SK-N-SH (cell line): ENCODE measurements around the gene PCDHGA1. TPM values are rescaled to one million over a fixed set of nuclear protein-coding genes. Genes with fewer than 3 reads are reported as not detected.
"Not testable (repeated sequence)": the region's sequence is repeated elsewhere in the genome, so short reads cannot be mapped to it uniquely, and the experiment has no call there.

Experiments
- CTCF ChIA-PET: fragments of 300-600, 350-600 bp; formaldehyde crosslinking; extraction: SDS; loops from one replicate; lab custom pipeline; 2021; lab: Yijun Ruan, JAX
- POLR2A ChIA-PET: fragments of 350-600 bp; sonication (Branson Sonifier 250); formaldehyde crosslinking; extraction: SDS; loops from one replicate; lab custom pipeline; 2020; ENCODE audit warnings: antibody characterized with exemption, inconsistent platforms; lab: Yijun Ruan, JAX
- DNase-seq: peaks from one replicate; pipeline ENCODE4 v3.0.0; 2012
- H2AFZ ChIP-seq: fragments of 200-600 bp; sonication (generic); 2 replicates; pipeline ENCODE4 v1.8.1; 2016; ENCODE audit warnings: antibody characterized with exemption, mild to moderate bottlenecking, low read depth
- H3F3A ChIP-seq: fragments of 200-600 bp; sonication (generic); replicated peaks from 2 replicates; pipeline ENCODE3; 2016; ENCODE audit warnings: antibody characterized with exemption, mild to moderate bottlenecking; ENCODE audit not compliant: insufficient read depth
- H3K27ac ChIP-seq, 2 experiments: fragments of 200-500 bp in 1 of 2; fragments of 200-600 bp in 1 of 2; sonication (Bioruptor generic) in 1 of 2; sonication (generic), shearing (Covaris generic) in 1 of 2; 2 replicates each; pipeline versions ENCODE4 v1.5.1 to v1.6.1; 2014 to 2016; ENCODE audit warnings: low read depth in 2 of 2, inconsistent platforms in 1 of 2, low read length in 1 of 2, mild to moderate bottlenecking in 1 of 2, mixed read lengths in 1 of 2
- H3K27me3 ChIP-seq: fragments of 200-600 bp; sonication (generic), shearing (Covaris generic); 2 replicates; pipeline ENCODE4 v1.6.1; 2016; ENCODE audit warnings: mixed run types; ENCODE audit not compliant: insufficient read depth
- H3K36me3 ChIP-seq, 2 experiments: fragments of 200-500 bp in 1 of 2; fragments of 200-600 bp in 1 of 2; sonication (Bioruptor generic) in 1 of 2; sonication (generic) in 1 of 2; replicated peaks in 1 of 2; 2 replicates each; pipeline versions ENCODE3 to v1.5.1; 2014 to 2016; ENCODE audit warnings: low read length in 1 of 2, mild to moderate bottlenecking in 1 of 2; ENCODE audit not compliant: insufficient read depth in 2 of 2, control insufficient read depth in 1 of 2
- H3K4me1 ChIP-seq, 2 experiments: fragments of 200-500 bp in 1 of 2; fragments of 200-600 bp in 1 of 2; sonication (Bioruptor generic) in 1 of 2; sonication (generic), shearing (Covaris generic) in 1 of 2; 2 replicates each; pipeline versions ENCODE4 v1.5.1 to v1.6.1; 2014 to 2016; ENCODE audit warnings: low read depth in 1 of 2, low read length in 1 of 2, mixed run types in 1 of 2; ENCODE audit not compliant: insufficient read depth in 2 of 2, control insufficient read depth in 1 of 2
- H3K4me2 ChIP-seq: fragments of 200-600 bp; sonication (generic), shearing (Covaris generic); 2 replicates; pipeline ENCODE4 v1.6.1; 2017; ENCODE audit warnings: mixed run types
- H3K4me3 ChIP-seq, 2 experiments: fragments of 200-500 bp in 1 of 2; fragments of 200-600 bp in 1 of 2; sonication (Bioruptor generic) in 1 of 2; sonication (generic), shearing (Covaris generic) in 1 of 2; 2 replicates each; pipeline versions ENCODE4 v1.5.1 to v1.8.1; 2014 to 2016; ENCODE audit warnings: low read depth in 2 of 2, inconsistent platforms in 1 of 2, low read length in 1 of 2, mild to moderate bottlenecking in 1 of 2, mixed read lengths in 1 of 2, moderate library complexity in 1 of 2
- H3K79me2 ChIP-seq: fragments of 200-600 bp; sonication (generic); 2 replicates; pipeline ENCODE4 v1.8.1; 2017; ENCODE audit warnings: mild to moderate bottlenecking; ENCODE audit not compliant: insufficient read depth
- H3K9ac ChIP-seq: fragments of 200-600 bp; sonication (generic); 2 replicates; pipeline ENCODE4 v1.6.1; 2017; ENCODE audit warnings: mixed run types
- H3K9me2 ChIP-seq: fragments of 200-600 bp; sonication (generic); 2 replicates; pipeline ENCODE4 v1.6.1; 2017; ENCODE audit warnings: mixed run types
- H3K9me3 ChIP-seq: fragments of 200-600 bp; sonication (generic); 2 replicates; pipeline ENCODE4 v1.6.1; 2017; ENCODE audit warnings: mixed run types, mild to moderate bottlenecking, moderate library complexity
- H4K20me1 ChIP-seq: fragments of 200-600 bp; sonication (generic); 2 replicates; pipeline ENCODE4 v1.6.1; 2017; ENCODE audit warnings: mild to moderate bottlenecking, mixed run types; ENCODE audit not compliant: insufficient read depth
- EP300 ChIP-seq, 2 experiments: IDR thresholded peaks; 2 replicates each; pipeline versions ENCODE4 v1.4.0 to v1.6.1; 2012; ENCODE audit warnings: borderline replicate concordance in 1 of 2, low read depth in 1 of 2, low read length in 1 of 2
- FOSL2 ChIP-seq: IDR thresholded peaks from 2 replicates; pipeline ENCODE4 v1.4.0; 2012; ENCODE audit warnings: low read depth, mild to moderate bottlenecking, moderate library complexity, borderline replicate concordance
- FOXM1 ChIP-seq: IDR thresholded peaks from 2 replicates; pipeline ENCODE4 v1.4.0; 2012; ENCODE audit warnings: low read depth, mild to moderate bottlenecking
- GABPA ChIP-seq: IDR thresholded peaks from 2 replicates; pipeline ENCODE4 v1.4.0; 2012; ENCODE audit warnings: low read depth, mild to moderate bottlenecking
- JUND ChIP-seq: IDR thresholded peaks from 2 replicates; pipeline ENCODE4 v1.4.0; 2012
- MEF2A ChIP-seq: IDR thresholded peaks from 2 replicates; pipeline ENCODE4 v1.4.0; 2012; ENCODE audit warnings: low read depth, borderline replicate concordance
- NRF1 ChIP-seq: IDR thresholded peaks from 2 replicates; pipeline ENCODE4 v1.6.1; 2012; ENCODE audit warnings: low read depth, mild to moderate bottlenecking, low read length
- POLR2AphosphoS5 ChIP-seq: IDR thresholded peaks from 2 replicates; pipeline ENCODE4 v1.6.1; 2012; ENCODE audit warnings: low read depth, low read length
- RAD21 ChIP-seq: IDR thresholded peaks from 2 replicates; pipeline ENCODE4 v1.6.1; 2012; ENCODE audit warnings: mild to moderate bottlenecking, low read length
- RFX5 ChIP-seq: IDR thresholded peaks from 2 replicates; pipeline ENCODE4 v1.6.1; 2012; ENCODE audit warnings: mild to moderate bottlenecking, improper control_type of control experiment, low read length
- RXRA ChIP-seq: IDR thresholded peaks from 2 replicates; pipeline ENCODE4 v1.4.0; 2012; ENCODE audit warnings: low read depth, mild to moderate bottlenecking, borderline replicate concordance
- SMC3 ChIP-seq: IDR thresholded peaks from 2 replicates; pipeline ENCODE4 v1.6.1; 2012; ENCODE audit warnings: low read depth, low read length, improper control_type of control experiment
- TAF1 ChIP-seq: IDR thresholded peaks from 2 replicates; pipeline ENCODE4 v1.6.1; 2012; ENCODE audit warnings: low read depth, mild to moderate bottlenecking, low read length, moderate library complexity, borderline replicate concordance
- TCF12 ChIP-seq: IDR thresholded peaks from 2 replicates; pipeline ENCODE4 v1.4.0; 2012
- YY1 ChIP-seq: IDR thresholded peaks from 2 replicates; pipeline ENCODE4 v1.4.0; 2012; ENCODE audit warnings: low read depth, mild to moderate bottlenecking
- WGBS: methylation state at CpG from one replicate; pipeline ENCODE4 v1.1.6; 2017; ENCODE audit warnings: low lambda C conversion rate; 5-methylcytosine and 5-hydroxymethylcytosine counted together
- polyA plus RNA-seq, 3 experiments: library from polyadenylated mRNA; depleted of rRNA; stranded (reverse); fragments of >200 nt; gene quantifications; 2 replicates each; pipeline ENCODE4 v1.2.3, GENCODE V29; 2012
- TF ChIP-seq, protein P1 (sequence below): IDR thresholded peaks from 2 replicates; pipeline ENCODE4; 2012
- TF ChIP-seq, protein P2 (sequence below): IDR thresholded peaks from 2 replicates; pipeline ENCODE4 v1.4.0; 2012; ENCODE audit warnings: low read depth, borderline replicate concordance
- TF ChIP-seq, protein P3 (sequence below): fragments of 200-600 bp; sonication (generic); IDR thresholded peaks from 2 replicates; pipeline ENCODE4 v1.6.1; 2017; ENCODE audit warnings: antibody characterized with exemption, mild to moderate bottlenecking, moderate library complexity
- TF ChIP-seq, protein P4 (sequence below): IDR thresholded peaks from 2 replicates; pipeline ENCODE4 v1.4.0; 2012; ENCODE audit warnings: low read depth, borderline replicate concordance
- TF ChIP-seq, protein P5 (sequence below): fragments of 150-350 bp; IDR thresholded peaks from 2 replicates; pipeline ENCODE4 v1.6.1; 2017; ENCODE audit warnings: antibody characterized with exemption, low read length, low read depth, borderline replicate concordance

Gene PCDHGA1
- polyA plus RNA-seq, 1 of the 3 experiments (the other 2 are of a cell fraction) = 1.2 TPM

DNA sequence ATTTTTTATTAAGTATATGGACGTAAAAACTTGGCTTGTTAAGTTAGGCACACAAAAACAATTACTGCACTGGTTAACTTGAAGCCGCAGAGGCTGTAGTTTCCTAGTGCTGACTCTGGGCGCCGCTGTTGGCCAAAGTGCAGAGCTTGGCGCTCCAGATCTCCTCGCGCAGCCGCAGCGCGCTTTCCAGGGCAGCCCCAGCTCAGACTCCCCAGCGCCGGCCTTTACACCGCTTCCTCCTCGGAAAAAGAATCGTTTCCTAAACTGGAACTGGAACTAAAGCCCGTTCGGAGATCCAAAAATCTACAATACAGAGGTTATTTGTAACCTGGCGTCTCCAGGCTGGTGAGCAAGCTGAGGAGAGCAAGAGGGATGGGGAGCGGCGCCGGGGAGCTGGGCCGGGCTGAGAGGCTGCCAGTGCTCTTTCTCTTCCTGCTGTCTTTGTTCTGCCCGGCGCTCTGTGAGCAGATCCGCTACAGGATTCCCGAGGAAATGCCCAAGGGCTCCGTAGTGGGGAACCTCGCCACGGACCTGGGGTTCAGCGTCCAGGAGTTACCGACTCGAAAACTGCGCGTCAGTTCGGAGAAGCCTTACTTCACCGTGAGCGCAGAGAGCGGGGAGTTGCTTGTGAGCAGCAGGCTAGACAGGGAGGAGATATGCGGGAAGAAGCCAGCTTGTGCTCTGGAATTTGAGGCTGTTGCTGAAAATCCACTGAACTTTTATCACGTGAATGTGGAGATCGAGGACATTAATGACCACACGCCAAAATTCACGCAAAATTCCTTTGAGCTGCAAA is 67.6 kb downstream of the PCDHGA1 start, which contains the start of gene PCDHGB5:
Gene PCDHGB5 (plus strand): TSS at position 192 of the 796 bp plus-strand sequence. CDS start 181 bp downstream, at position 373.
- H3K9ac ChIP-seq, H3K4me3 ChIP-seq, DNase-seq, H3K79me2 ChIP-seq, H3K9me2 ChIP-seq, POLR2A ChIA-PET, H4K20me1 ChIP-seq, H3K4me2 ChIP-seq, H3F3A ChIP-seq, H3K27me3 ChIP-seq, H3K36me3 ChIP-seq, H3K4me1 ChIP-seq, H3K27ac ChIP-seq, H2AFZ ChIP-seq: not testable (repeated sequence)
- CTCF ChIA-PET = interaction anchor here (0.9 to 1.0 kb wide), 3 partner anchors 32 to 216 kb away, joined by 3 to 4 read pairs (median 3); partner anchors contain the start of genes PCDHB16 and PCDHGA12
- peaks cover 11% of the 10 kb centered on the region for H3K9me3 ChIP-seq
- 61% methylated on average over 22 of the region's 43 CpGs for WGBS

DNA sequence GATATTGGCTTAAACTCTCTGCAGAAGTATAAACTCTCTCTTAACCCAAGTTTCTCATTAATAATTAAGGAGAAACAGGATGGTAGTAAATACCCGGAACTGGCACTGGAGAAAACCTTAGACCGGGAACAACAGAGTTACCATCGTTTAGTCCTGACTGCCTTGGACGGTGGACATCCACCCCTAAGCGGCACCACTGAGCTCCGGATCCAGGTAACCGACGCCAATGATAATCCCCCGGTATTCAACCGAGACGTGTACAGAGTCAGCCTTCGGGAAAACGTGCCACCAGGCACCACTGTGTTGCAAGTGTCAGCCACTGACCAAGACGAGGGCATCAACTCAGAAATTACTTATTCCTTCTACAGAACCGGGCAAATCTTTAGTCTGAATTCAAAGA is 68.3 kb downstream of the PCDHGA1 start:
- CTCF ChIA-PET = interaction anchor here (1.0 kb wide), 1 partner anchor 159 kb away, joined by 4 read pairs; no protein-coding TSS in a partner anchor

More for the DNA sequence above, 68.3 kb downstream of the PCDHGA1 start:
- Histone ChIP-seq H3F3A (no peaks in the 10 kb centered on the region), H3K27ac (no peak overlapping the region), H3K79me2 (no peaks in the 10 kb centered on the region; the same call in 1 of the 2 replicates), H2AFZ (no peak overlapping the region), H3K4me2 (no peak overlapping the region), H4K20me1 (no peaks in the 10 kb centered on the region), H3K4me3 (no peak overlapping the region), H3K9ac (no peak overlapping the region), H3K27me3 (no peaks in the 10 kb centered on the region), H3K36me3 (peaks cover 0 to 2% of the 10 kb centered on the region in 2 experiments), H3K9me3 (peaks cover 9% of the 10 kb centered on the region), H3K9me2 (no peaks in the 10 kb centered on the region), H3K4me1 (no peaks in the 10 kb centered on the region)
- WGBS = 66% methylated on average over 14 of the region's 15 CpGs
- DNase-seq = no peak
- POLR2A ChIA-PET = no interaction called here
- no peak for TF ChIP-seq SMC3
- no peak for TF ChIP-seq JUND
- no peak for TF ChIP-seq TCF12
- TF ChIP-seq, protein P1, sequence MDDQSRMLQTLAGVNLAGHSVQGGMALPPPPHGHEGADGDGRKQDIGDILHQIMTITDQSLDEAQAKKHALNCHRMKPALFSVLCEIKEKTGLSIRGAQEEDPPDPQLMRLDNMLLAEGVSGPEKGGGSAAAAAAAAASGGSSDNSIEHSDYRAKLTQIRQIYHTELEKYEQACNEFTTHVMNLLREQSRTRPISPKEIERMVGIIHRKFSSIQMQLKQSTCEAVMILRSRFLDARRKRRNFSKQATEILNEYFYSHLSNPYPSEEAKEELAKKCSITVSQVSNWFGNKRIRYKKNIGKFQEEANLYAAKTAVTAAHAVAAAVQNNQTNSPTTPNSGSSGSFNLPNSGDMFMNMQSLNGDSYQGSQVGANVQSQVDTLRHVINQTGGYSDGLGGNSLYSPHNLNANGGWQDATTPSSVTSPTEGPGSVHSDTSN = no peak
- TF ChIP-seq RXRA = no peak
- no peak for TF ChIP-seq TAF1
- TF ChIP-seq, protein P2, sequence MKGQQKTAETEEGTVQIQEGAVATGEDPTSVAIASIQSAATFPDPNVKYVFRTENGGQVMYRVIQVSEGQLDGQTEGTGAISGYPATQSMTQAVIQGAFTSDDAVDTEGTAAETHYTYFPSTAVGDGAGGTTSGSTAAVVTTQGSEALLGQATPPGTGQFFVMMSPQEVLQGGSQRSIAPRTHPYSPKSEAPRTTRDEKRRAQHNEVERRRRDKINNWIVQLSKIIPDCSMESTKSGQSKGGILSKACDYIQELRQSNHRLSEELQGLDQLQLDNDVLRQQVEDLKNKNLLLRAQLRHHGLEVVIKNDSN = no peak
- no peak for TF ChIP-seq MEF2A
- TF ChIP-seq YY1 = no peak
- TF ChIP-seq FOXM1 = no peak
- TF ChIP-seq, protein P3, sequence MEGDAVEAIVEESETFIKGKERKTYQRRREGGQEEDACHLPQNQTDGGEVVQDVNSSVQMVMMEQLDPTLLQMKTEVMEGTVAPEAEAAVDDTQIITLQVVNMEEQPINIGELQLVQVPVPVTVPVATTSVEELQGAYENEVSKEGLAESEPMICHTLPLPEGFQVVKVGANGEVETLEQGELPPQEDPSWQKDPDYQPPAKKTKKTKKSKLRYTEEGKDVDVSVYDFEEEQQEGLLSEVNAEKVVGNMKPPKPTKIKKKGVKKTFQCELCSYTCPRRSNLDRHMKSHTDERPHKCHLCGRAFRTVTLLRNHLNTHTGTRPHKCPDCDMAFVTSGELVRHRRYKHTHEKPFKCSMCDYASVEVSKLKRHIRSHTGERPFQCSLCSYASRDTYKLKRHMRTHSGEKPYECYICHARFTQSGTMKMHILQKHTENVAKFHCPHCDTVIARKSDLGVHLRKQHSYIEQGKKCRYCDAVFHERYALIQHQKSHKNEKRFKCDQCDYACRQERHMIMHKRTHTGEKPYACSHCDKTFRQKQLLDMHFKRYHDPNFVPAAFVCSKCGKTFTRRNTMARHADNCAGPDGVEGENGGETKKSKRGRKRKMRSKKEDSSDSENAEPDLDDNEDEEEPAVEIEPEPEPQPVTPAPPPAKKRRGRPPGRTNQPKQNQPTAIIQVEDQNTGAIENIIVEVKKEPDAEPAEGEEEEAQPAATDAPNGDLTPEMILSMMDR = no peak
- no peak for TF ChIP-seq EP300 (IDR thresholded peaks at IDR 0.05; ENCODE audit: borderline replicate concordance in 1 of 2, low read depth in 1 of 2, low read length in 1 of 2)
- TF ChIP-seq RAD21 = no peak
- no peak for TF ChIP-seq RFX5
- no peak for TF ChIP-seq NRF1
- TF ChIP-seq, protein P4, sequence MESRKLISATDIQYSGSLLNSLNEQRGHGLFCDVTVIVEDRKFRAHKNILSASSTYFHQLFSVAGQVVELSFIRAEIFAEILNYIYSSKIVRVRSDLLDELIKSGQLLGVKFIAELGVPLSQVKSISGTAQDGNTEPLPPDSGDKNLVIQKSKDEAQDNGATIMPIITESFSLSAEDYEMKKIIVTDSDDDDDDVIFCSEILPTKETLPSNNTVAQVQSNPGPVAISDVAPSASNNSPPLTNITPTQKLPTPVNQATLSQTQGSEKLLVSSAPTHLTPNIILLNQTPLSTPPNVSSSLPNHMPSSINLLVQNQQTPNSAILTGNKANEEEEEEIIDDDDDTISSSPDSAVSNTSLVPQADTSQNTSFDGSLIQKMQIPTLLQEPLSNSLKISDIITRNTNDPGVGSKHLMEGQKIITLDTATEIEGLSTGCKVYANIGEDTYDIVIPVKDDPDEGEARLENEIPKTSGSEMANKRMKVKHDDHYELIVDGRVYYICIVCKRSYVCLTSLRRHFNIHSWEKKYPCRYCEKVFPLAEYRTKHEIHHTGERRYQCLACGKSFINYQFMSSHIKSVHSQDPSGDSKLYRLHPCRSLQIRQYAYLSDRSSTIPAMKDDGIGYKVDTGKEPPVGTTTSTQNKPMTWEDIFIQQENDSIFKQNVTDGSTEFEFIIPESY = no peak
- TF ChIP-seq POLR2AphosphoS5 = no peak
- no peak for TF ChIP-seq GABPA
- TF ChIP-seq, protein P5, sequence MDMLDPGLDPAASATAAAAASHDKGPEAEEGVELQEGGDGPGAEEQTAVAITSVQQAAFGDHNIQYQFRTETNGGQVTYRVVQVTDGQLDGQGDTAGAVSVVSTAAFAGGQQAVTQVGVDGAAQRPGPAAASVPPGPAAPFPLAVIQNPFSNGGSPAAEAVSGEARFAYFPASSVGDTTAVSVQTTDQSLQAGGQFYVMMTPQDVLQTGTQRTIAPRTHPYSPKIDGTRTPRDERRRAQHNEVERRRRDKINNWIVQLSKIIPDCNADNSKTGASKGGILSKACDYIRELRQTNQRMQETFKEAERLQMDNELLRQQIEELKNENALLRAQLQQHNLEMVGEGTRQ = no peak
- no peak for TF ChIP-seq FOSL2
